Endothelial cell (in vitro differentiated cells): ENCODE data around the gene NRTN. TPM values are rescaled to one million over a fixed set of nuclear protein-coding genes. Genes with fewer than 3 reads are reported as not detected.

Source experiments
- DNase-seq: peaks from one replicate; pipeline ENCODE4 v3.0.0; 2021; ENCODE audit warnings: low spot score
- H3K27ac Mint-ChIP-seq: one replicate; pipeline ENCODE4 v1.8.0; 2021; ENCODE audit warnings: mixed read lengths, inconsistent platforms; ENCODE audit not compliant: unreplicated experiment
- H3K27me3 Mint-ChIP-seq: one replicate; pipeline ENCODE4 v1.8.0; 2021; ENCODE audit warnings: mild to moderate bottlenecking, moderate library complexity, mixed read lengths, inconsistent platforms; ENCODE audit not compliant: unreplicated experiment
- H3K36me3 Mint-ChIP-seq: one replicate; pipeline ENCODE4 v1.8.0; 2021; ENCODE audit warnings: mild to moderate bottlenecking, low read depth, mixed read lengths, inconsistent platforms; ENCODE audit not compliant: unreplicated experiment
- H3K4me1 Mint-ChIP-seq: one replicate; pipeline ENCODE4 v1.8.0; 2021; ENCODE audit warnings: mild to moderate bottlenecking, mixed read lengths, inconsistent platforms; ENCODE audit not compliant: unreplicated experiment
- H3K4me3 Mint-ChIP-seq: one replicate; pipeline ENCODE4 v1.8.0; 2021; ENCODE audit warnings: mild to moderate bottlenecking, mixed read lengths, inconsistent platforms; ENCODE audit not compliant: unreplicated experiment
- H3K9me3 Mint-ChIP-seq: one replicate; pipeline ENCODE4 v1.8.0; 2021; ENCODE audit warnings: mixed read lengths, inconsistent platforms; ENCODE audit not compliant: unreplicated experiment
- long read RNA-seq: library from polyadenylated mRNA; unstranded; transcript quantifications from one replicate; pipeline ENCODE4 v2.0.0, GENCODE V29; 2020; ENCODE audit not compliant: unreplicated experiment
- total RNA-seq: library from RNA; stranded (reverse); fragmentation: NEBNext Ultra II Directional; extraction: Animal tissue kit (Norgen Biotek cat#: 25700); gene quantifications from one replicate; pipeline ENCODE4 v1.2.1, GENCODE V29; 2021; ENCODE audit not compliant: unreplicated experiment
- TF ChIP-seq, protein P1 (sequence below): fragments of 200-600 bp; sonication (generic); IDR thresholded peaks from one replicate; pipeline ENCODE4 v1.5.0; 2021; ENCODE audit warnings: antibody characterized with exemption; ENCODE audit not compliant: unreplicated experiment

The NRTN gene, protein sequence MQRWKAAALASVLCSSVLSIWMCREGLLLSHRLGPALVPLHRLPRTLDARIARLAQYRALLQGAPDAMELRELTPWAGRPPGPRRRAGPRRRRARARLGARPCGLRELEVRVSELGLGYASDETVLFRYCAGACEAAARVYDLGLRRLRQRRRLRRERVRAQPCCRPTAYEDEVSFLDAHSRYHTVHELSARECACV
- 0.56 TPM for total RNA-seq
- long read RNA-seq, result 0 reads

DNA sequence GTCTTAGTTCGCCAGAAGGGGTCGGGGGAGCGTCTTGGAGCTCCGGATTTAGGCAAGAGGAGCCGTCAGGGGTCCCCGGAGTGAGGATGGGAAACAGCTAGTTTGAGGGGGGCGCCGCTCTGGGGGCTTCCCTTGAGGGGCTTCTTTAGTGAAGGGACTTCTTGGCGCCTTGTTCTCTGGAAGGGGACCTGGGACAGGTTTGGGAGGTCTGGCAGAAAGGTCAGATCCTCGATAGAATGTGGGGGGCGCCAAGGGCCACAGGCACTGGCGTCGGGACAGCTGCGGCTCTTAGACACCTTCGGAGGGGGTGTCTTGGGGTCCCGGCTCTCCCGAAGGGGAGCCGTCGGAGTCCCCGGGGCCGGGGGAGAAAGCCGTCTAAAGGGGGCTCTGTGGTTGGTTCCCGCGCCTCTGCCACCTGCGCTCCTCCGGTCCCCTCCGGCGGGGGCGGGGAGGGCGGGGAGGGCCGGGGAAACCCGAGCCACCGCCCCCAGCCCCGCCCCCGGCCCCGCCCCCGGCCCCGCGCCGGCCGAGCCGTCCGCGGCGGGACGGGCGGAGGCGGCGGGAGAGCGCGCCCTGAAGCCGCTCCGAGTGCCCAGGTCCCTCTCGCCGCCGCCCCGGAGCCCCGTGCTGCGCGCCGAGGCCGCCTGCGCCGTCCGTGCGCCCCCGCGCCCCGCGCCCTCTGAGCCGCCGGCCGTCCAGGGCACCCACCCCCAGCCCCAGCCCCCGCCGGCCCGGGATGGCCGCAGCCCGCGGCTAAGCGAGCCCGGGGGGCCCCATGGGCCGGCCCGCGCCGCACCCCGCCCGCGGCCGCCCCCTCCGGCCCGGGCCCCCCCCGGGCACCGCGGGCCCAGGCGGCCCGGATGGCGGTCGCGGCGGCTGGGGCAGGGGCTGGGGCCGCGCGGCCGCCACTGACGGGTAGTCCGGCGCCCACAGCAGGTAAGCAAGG, at the start of gene NRTN:
TSS of gene NRTN (plus strand) at position 552 of the 946 bp plus-strand sequence. CDS start 19,099 bp downstream, outside the sequence.
- TF ChIP-seq, protein P1, sequence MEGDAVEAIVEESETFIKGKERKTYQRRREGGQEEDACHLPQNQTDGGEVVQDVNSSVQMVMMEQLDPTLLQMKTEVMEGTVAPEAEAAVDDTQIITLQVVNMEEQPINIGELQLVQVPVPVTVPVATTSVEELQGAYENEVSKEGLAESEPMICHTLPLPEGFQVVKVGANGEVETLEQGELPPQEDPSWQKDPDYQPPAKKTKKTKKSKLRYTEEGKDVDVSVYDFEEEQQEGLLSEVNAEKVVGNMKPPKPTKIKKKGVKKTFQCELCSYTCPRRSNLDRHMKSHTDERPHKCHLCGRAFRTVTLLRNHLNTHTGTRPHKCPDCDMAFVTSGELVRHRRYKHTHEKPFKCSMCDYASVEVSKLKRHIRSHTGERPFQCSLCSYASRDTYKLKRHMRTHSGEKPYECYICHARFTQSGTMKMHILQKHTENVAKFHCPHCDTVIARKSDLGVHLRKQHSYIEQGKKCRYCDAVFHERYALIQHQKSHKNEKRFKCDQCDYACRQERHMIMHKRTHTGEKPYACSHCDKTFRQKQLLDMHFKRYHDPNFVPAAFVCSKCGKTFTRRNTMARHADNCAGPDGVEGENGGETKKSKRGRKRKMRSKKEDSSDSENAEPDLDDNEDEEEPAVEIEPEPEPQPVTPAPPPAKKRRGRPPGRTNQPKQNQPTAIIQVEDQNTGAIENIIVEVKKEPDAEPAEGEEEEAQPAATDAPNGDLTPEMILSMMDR, result no peak
- Mint-ChIP-seq H3K27ac (no peak within 1 kb of the TSS), H3K9me3 (no peaks in the 10 kb centered on the region), H3K36me3 (peaks cover 7% of the 10 kb centered on the region), H3K27me3 (peaks cover 25% of the 10 kb centered on the region), H3K4me3 (no peak within 1 kb of the TSS), H3K4me1 (no peaks in the 10 kb centered on the region)
- DNase-seq, result no peak

DNA sequence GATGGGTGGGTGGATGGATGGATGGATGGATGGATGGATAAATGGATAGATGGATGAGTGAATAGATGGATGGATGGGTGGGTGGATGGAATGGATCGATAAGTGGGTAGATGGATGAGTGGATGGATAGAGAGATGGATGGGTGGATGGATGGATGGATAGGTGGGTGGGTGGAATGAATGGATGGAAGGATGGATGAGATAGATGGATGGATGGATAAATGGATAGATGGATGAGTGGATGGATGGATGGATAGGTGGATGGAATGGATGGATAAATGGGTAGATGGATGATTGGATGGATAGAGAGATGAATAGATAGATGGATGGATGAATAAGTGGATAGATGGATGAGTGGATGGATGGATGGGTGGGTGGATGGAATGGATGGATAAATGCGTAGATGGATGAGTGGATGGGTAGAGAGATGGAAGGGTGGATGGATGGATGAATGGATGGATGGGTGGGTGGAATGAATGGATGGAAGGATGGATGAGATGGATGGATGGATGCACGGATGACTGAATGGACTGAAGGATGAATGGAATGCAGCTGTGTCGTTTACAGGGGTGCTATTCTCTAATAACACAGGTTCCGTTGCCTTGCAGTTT, 42.2 kb upstream of the NRTN start:
- Mint-ChIP-seq H3K9me3 (no peaks in the 10 kb centered on the region), H3K36me3 (no peaks in the 10 kb centered on the region)

DNA sequence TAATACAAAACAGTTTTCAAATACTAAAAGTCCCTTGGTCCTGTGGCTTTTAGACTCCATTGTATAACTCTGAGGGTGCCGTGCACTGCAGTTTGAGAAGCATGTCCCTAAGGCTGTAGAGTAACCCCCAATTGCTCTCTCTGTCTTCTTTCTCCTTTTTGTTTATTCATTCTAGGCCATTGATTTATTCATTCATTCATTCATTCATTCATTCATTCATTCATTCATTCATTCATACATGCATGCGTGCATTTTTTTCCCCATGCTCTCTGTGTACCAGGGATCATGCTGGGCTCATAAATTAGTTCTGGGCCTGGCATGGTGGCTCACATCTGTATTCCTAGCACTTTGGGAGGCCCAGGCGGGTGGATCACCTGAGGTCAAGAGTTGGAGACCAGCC, 39.6 kb upstream of the NRTN start:
- no peaks in the 10 kb centered on the region for H3K36me3 Mint-ChIP-seq
- no peak for DNase-seq
- H3K9me3 Mint-ChIP-seq, result no peaks in the 10 kb centered on the region
- TF ChIP-seq, protein P1, result no peak
- H3K4me1 Mint-ChIP-seq, result no peaks in the 10 kb centered on the region
- H3K27ac Mint-ChIP-seq, result no peak overlapping the region
- no peak overlapping the region for H3K4me3 Mint-ChIP-seq
- H3K27me3 Mint-ChIP-seq, result peaks cover 10% of the 10 kb centered on the region

More for the DNA sequence above, 42.2 kb upstream of the NRTN start:
- no peak for DNase-seq
- Mint-ChIP-seq H3K4me1 (no peaks in the 10 kb centered on the region), H3K27ac (no peak overlapping the region), H3K27me3 (peaks cover 10% of the 10 kb centered on the region), H3K4me3 (no peak overlapping the region)
- TF ChIP-seq, protein P1, result no peak

DNA sequence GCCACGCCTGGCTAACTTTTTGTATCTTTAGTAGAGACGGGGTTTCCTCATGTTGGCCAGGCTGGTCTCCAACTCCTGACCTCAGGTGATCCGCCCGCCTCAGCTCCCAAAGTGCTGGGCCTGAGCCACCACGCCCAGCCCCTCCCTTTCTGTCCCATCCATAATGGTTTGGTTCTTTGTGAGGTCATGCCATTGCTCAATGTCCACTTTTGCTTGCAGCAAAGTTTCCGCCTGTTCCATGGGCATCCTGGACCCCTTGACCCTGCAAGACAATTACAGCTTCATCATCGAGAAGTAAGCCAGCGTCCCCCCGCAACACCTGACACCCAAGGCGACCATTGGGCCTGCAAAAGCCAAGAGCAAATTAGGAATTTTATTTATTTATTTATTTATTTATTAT, 36.9 kb upstream of the NRTN start:
- peak overlapping the region; percentile 65 for H3K4me3 Mint-ChIP-seq
- TF ChIP-seq, protein P1, result no peak
- H3K9me3 Mint-ChIP-seq, result no peaks in the 10 kb centered on the region
- no peak for DNase-seq
- no peaks in the 10 kb centered on the region for H3K36me3 Mint-ChIP-seq
- H3K27me3 Mint-ChIP-seq, result peaks cover 2% of the 10 kb centered on the region
- H3K4me1 Mint-ChIP-seq, result no peaks in the 10 kb centered on the region
- H3K27ac Mint-ChIP-seq, result no peak overlapping the region
